ENCODE results near the gene CAMLG. TPM values are rescaled to one million over a fixed set of nuclear protein-coding genes. Genes with fewer than 3 reads are reported as not detected.
"Not testable (repeated sequence)": the region's sequence is repeated elsewhere in the genome, so short reads cannot be mapped to it uniquely, and the experiment has no call there.

Gene CAMLG
- total RNA-seq, 2 donors from 2014 or later = 38.2 to 65.1 TPM

- Mint-ChIP-seq H3K9me3 (no peaks in the 10 kb centered on the region), H3K36me3 (peaks cover 16 to 21% of the 10 kb centered on the region in 2 donors), H3K27ac (peak within 1 kb of the TSS; percentile 94 to 100)
- ATAC-seq (peak; percentile 98 to 99), DNase-seq (ENCODE audit: low spot score in 2 of 2) (peak; percentile 94 to 97)
These were observed 20.4 kb downstream of the CAMLG start, which contains the start of gene DDX46 for GRCh38 chr5:134758504-134759341. Gene DDX46 (plus strand): TSS chr5:134758779. CDS start chr5:134758939, 160 bp downstream.

GRCh38 chr5:134767528-134768291 is 29.4 kb downstream of the CAMLG start:
- H3K9me3 Mint-ChIP-seq; DNase-seq (ENCODE audit: low spot score in 2 of 2); ATAC-seq; H3K36me3 Mint-ChIP-seq; H3K27ac Mint-ChIP-seq: not testable (repeated sequence)

- no peak overlapping the region for H3K27ac Mint-ChIP-seq
- ATAC-seq = no peak
- no peaks in the 10 kb centered on the region for H3K9me3 Mint-ChIP-seq
- H3K36me3 Mint-ChIP-seq = no peaks in the 10 kb centered on the region
- no peak for DNase-seq (ENCODE audit: low spot score in 2 of 2)
These were observed 30.9 kb downstream of the CAMLG start for GRCh38 chr5:134769206-134769605.

- H3K36me3 Mint-ChIP-seq = peaks cover 0 to 19% of the 10 kb centered on the region in 2 donors
- DNase-seq (ENCODE audit: low spot score in 2 of 2) = no peak
- H3K9me3 Mint-ChIP-seq = no peaks in the 10 kb centered on the region
- ATAC-seq = no peak
- H3K27ac Mint-ChIP-seq = no peak overlapping the region
These were observed 34.2 kb downstream of the CAMLG start for GRCh38 chr5:134772461-134773125.

GRCh38 chr5:134777366-134777765 is 39.0 kb downstream of the CAMLG start:
- peak overlapping the region in 1 of 2 donors; percentile 9 for H3K27ac Mint-ChIP-seq

GRCh38 chr5:134784241-134784920 is 46.0 kb downstream of the CAMLG start:
- DNase-seq (ENCODE audit: low spot score in 2 of 2) (no peak), ATAC-seq (no peak)
- Mint-ChIP-seq H3K36me3 (peaks cover 0 to 19% of the 10 kb centered on the region in 2 donors), H3K9me3 (no peaks in the 10 kb centered on the region), H3K27ac (peak overlapping the region; percentile 46 to 87)

More at GRCh38 chr5:134777366-134777765, 39.0 kb downstream of the CAMLG start:
- Mint-ChIP-seq H3K36me3 (peaks cover 0 to 28% of the 10 kb centered on the region in 2 donors), H3K9me3 (no peaks in the 10 kb centered on the region)
- DNase-seq (ENCODE audit: low spot score in 2 of 2) (no peak), ATAC-seq (no peak)

GRCh38 chr5:134784946-134785620 is 46.7 kb downstream of the CAMLG start:
- peaks cover 0 to 19% of the 10 kb centered on the region in 2 donors for H3K36me3 Mint-ChIP-seq
- peak overlapping the region; percentile 46 to 77 for H3K27ac Mint-ChIP-seq
- H3K9me3 Mint-ChIP-seq = no peaks in the 10 kb centered on the region
- no peak for ATAC-seq
- no peak for DNase-seq (ENCODE audit: low spot score in 2 of 2)

GRCh38 chr5:134787692-134788091 is 49.3 kb downstream of the CAMLG start:
- no peak for ATAC-seq
- DNase-seq (ENCODE audit: low spot score in 2 of 2) = no peak
- Mint-ChIP-seq H3K27ac (no peak overlapping the region), H3K36me3 (peaks cover 0 to 10% of the 10 kb centered on the region in 2 donors), H3K9me3 (no peaks in the 10 kb centered on the region)

- peaks cover 10 to 12% of the 10 kb centered on the region in 2 donors for H3K36me3 Mint-ChIP-seq
These were observed 53.2 kb downstream of the CAMLG start for GRCh38 chr5:134791580-134791979.

GRCh38 chr5:134792286-134792685 is 53.9 kb downstream of the CAMLG start:
- H3K27ac Mint-ChIP-seq = peak overlapping the region in 1 of 2 donors; percentile 48

More at GRCh38 chr5:134791580-134791979, 53.2 kb downstream of the CAMLG start:
- ATAC-seq = no peak
- no peak for DNase-seq (ENCODE audit: low spot score in 2 of 2)
- no peaks in the 10 kb centered on the region for H3K9me3 Mint-ChIP-seq
- H3K27ac Mint-ChIP-seq = no peak overlapping the region

GRCh38 chr5:134793111-134793510 is 54.8 kb downstream of the CAMLG start:
- Mint-ChIP-seq H3K36me3 (peaks cover 8 to 12% of the 10 kb centered on the region in 2 donors), H3K27ac (peak overlapping the region in 1 of 2 donors; percentile 2), H3K9me3 (no peaks in the 10 kb centered on the region)
- no peak for ATAC-seq
- no peak for DNase-seq (ENCODE audit: low spot score in 2 of 2)

More at GRCh38 chr5:134792286-134792685, 53.9 kb downstream of the CAMLG start:
- no peak for ATAC-seq
- Mint-ChIP-seq H3K9me3 (no peaks in the 10 kb centered on the region), H3K36me3 (peaks cover 8 to 12% of the 10 kb centered on the region in 2 donors)
- DNase-seq (ENCODE audit: low spot score in 2 of 2) = no peak

GRCh38 chr5:134794082-134794481 is 55.7 kb downstream of the CAMLG start:
- no peak for ATAC-seq
- Mint-ChIP-seq H3K27ac (no peak overlapping the region), H3K9me3 (no peaks in the 10 kb centered on the region), H3K36me3 (peaks cover 8 to 12% of the 10 kb centered on the region in 2 donors)
- no peak for DNase-seq (ENCODE audit: low spot score in 2 of 2)

GRCh38 chr5:134794819-134795218 is 56.5 kb downstream of the CAMLG start:
- DNase-seq (ENCODE audit: low spot score in 2 of 2) = no peak
- no peaks in the 10 kb centered on the region for H3K9me3 Mint-ChIP-seq
- peaks cover 8 to 12% of the 10 kb centered on the region in 2 donors for H3K36me3 Mint-ChIP-seq
- H3K27ac Mint-ChIP-seq = peak overlapping the region in 1 of 2 donors; percentile 65
- no peak for ATAC-seq

GRCh38 chr5:134798468-134798867 is 60.1 kb downstream of the CAMLG start:
- DNase-seq (ENCODE audit: low spot score in 2 of 2) (no peak), ATAC-seq (peak; percentile 39 to 68)
- peaks cover 8 to 12% of the 10 kb centered on the region in 2 donors for H3K36me3 Mint-ChIP-seq
- no peak overlapping the region for H3K27ac Mint-ChIP-seq
- H3K9me3 Mint-ChIP-seq = no peaks in the 10 kb centered on the region
